K562 (cell line): ENCODE results near the gene COL7A1. TPM values are rescaled to one million over a fixed set of nuclear protein-coding genes. Genes with fewer than 3 reads are reported as not detected.

Experiments
- BMI1 ChIP-seq: fragments of 150-350 bp; IDR thresholded peaks from 2 replicates; pipeline ENCODE4 v1.6.1; 2014; ENCODE audit warnings: low read length
- CCAR2 ChIP-seq: fragments of 200-400 bp; formaldehyde crosslinking; IDR thresholded peaks from 2 replicates; pipeline ENCODE4 v1.6.1; 2017; ENCODE audit warnings: mild to moderate bottlenecking, low read depth, low read length
- HDGF ChIP-seq: fragments of 450-650 bp; IDR thresholded peaks from 2 replicates; pipeline ENCODE4 v1.6.1; 2016
- MAFK ChIP-seq: IDR thresholded peaks from 2 replicates; pipeline ENCODE4 v1.6.1; 2011; ENCODE audit warnings: low read length, improper control_type of control experiment
- MYNN ChIP-seq, 2 experiments: sonication (generic); formaldehyde crosslinking in 1 of 2; IDR thresholded peaks; 2 replicates each; pipeline versions ENCODE4 v1.5.0 to v1.6.1; 2016 to 2020; ENCODE audit warnings: antibody characterized with exemption in 1 of 2, missing genetic modification reagents in 1 of 2
- PHF21A ChIP-seq: fragments of 450-650 bp; IDR thresholded peaks from 2 replicates; pipeline ENCODE4 v1.6.1; 2017; ENCODE audit warnings: low read depth, borderline replicate concordance
- POLR2A ChIP-seq: fragments of 450-650 bp; conservative IDR thresholded peaks from 2 replicates; pipeline ENCODE4 v1.6.1; 2016
- TBP ChIP-seq: optimal IDR thresholded peaks from 2 replicates; pipeline ENCODE3; 2011; ENCODE audit warnings: low read depth, low read length, improper control_type of control experiment
- XRCC4 ChIP-seq: IDR thresholded peaks from one replicate; pipeline ENCODE4 v1.6.1; 2011; ENCODE audit not compliant: insufficient read depth, insufficient read length; ENCODE audit errors: extremely low read depth
- ZNF146 ChIP-seq: IDR thresholded peaks from one replicate; pipeline ENCODE4 v1.6.1; 2018; ENCODE audit warnings: missing compliant biosample characterization; ENCODE audit not compliant: unreplicated experiment
- ZNF3 ChIP-seq: fragments of 250-450 bp; sonication (Bioruptor Pico); IDR thresholded peaks from 2 replicates; pipeline ENCODE4 v1.5.0; 2021; ENCODE audit warnings: mild to moderate bottlenecking, moderate library complexity
- ZNF384 ChIP-seq: IDR thresholded peaks from 2 replicates; pipeline ENCODE4 v1.6.1; 2012; ENCODE audit warnings: low read depth, low read length, improper control_type of control experiment
- polyA plus RNA-seq, 8 experiments: library from polyadenylated mRNA; depleted of rRNA in 4 of 8; stranded (reverse) in 5 of 8; unstranded in 3 of 8; fragments of >200 nt; fragmentation: Nextera tagmentation in 2 of 8; fragmentation: Illumina TruSeq in 1 of 8; extraction: Ambion mirVana in 2 of 8; extraction: Trizol in 1 of 8; gene quantifications; 2 replicates each; pipeline versions ENCODE4 v1.2.1 to v1.2.3, GENCODE V29; 2011 to 2014; ENCODE audit warnings: inconsistent platforms in 1 of 8, missing spikeins in 1 of 8
- total RNA-seq, 7 experiments: library from RNA; depleted of rRNA in 6 of 7; stranded (reverse); fragments of >200 nt in 6 of 7; fragmentation: Illumina TruSeq in 2 of 7; extraction: Trizol in 2 of 7; gene quantifications; 2 replicates each; pipeline versions ENCODE4 v1.2.1 to v1.2.3, GENCODE V29; 2011 to 2021; ENCODE audit warnings: low replicate concordance in 1 of 7
- TF ChIP-seq, protein P1 (sequence below): fragments of 450-650 bp; formaldehyde crosslinking; IDR thresholded peaks from 2 replicates; pipeline ENCODE4 v1.4.0; 2022; ENCODE audit warnings: missing genetic modification characterization
- TF ChIP-seq, protein P2 (sequence below): fragments of 250-450 bp; sonication (Bioruptor Pico); IDR thresholded peaks from 2 replicates; pipeline ENCODE4 v1.5.1; 2021; ENCODE audit warnings: mild to moderate bottlenecking
- TF ChIP-seq, protein P3 (sequence below): fragments of 200-800 bp; sonication (Bioruptor generic); IDR thresholded peaks from 2 replicates; pipeline ENCODE4 v1.6.1; 2017; ENCODE audit warnings: missing genetic modification characterization, missing compliant biosample characterization
- TF ChIP-seq, protein P4 (sequence below): fragments of 450-650 bp; formaldehyde crosslinking; IDR thresholded peaks from 2 replicates; pipeline ENCODE4 v1.4.0; 2020; ENCODE audit warnings: mild to moderate bottlenecking
- TF ChIP-seq, protein P5 (sequence below): fragments of 450-650 bp; IDR thresholded peaks from 2 replicates; pipeline ENCODE4 v1.6.1; 2018; ENCODE audit not compliant: partially characterized antibody

COL7A1 gene
- total and polyA plus RNA-seq, 9 of the 15 experiments (the other 6 are each of a cell fraction or from before 2014, with no cell fraction given) = 0.09 to 0.66 (median 0.35) TPM; not detected in 3

DNA sequence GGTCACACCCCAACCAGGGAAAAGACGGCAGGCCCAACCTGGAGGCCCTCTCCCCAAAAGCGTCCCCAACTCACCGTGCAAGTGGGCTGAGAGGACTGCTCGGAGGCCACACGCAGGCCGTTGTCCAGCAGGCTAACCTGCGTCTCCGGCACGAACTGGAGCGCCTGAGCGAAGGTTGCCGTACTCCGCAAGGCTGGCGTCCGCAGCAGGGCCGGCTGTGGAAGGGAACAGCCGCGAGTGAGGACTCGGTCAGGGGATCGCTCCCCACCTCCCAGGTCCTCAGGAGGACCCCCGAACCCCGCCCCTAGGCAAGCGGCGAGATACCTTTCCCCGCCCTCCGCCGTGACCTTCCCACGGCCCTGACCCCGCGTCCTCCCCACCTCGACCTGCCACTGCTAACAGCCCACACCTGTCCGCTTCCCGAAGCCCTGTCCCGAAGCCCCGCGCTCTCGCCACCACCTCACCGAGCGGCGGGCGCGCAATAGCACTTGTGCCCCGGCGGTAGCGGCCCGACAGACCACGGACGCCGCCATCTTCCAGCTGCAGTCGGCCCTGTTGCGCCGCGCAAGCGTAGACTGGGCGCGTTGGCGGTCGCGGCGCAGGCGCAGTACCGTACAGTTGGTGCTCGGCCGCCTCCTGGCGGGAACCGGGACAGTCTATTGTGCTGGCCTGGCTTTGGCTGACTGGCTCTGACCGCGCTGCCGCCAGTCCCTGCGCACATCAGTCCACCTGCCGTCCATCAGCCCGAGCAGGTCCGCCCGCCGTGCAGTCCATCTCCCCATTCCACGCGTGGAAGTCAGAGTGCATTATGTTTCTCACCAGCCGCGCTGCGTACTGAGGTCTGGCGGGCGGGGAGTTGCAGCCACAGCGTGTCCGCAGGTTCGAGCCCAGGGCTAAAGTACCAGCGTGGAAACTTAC is 14.2 kb upstream of the COL7A1 start, which contains the start of gene UQCRC1 (continued):
- TF ChIP-seq, protein P1, sequence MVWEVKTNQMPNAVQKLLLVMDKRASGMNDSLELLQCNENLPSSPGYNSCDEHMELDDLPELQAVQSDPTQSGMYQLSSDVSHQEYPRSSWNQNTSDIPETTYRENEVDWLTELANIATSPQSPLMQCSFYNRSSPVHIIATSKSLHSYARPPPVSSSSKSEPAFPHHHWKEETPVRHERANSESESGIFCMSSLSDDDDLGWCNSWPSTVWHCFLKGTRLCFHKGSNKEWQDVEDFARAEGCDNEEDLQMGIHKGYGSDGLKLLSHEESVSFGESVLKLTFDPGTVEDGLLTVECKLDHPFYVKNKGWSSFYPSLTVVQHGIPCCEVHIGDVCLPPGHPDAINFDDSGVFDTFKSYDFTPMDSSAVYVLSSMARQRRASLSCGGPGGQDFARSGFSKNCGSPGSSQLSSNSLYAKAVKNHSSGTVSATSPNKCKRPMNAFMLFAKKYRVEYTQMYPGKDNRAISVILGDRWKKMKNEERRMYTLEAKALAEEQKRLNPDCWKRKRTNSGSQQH = 0 out of 2 replicates have a peak, but pooled peaks have one; percentile 44
- TF ChIP-seq MYNN (IDR thresholded peaks at IDR 0.05) = no peak
- no peak for TF ChIP-seq MYNN (CRISPR knock-in tag; IDR thresholded peaks at IDR 0.05)
- peak; percentile 77 for TF ChIP-seq TBP
- no peak for TF ChIP-seq HDGF
- TF ChIP-seq XRCC4 = no peak
- TF ChIP-seq MAFK = no peak
- TF ChIP-seq ZNF384 = no peak
- TF ChIP-seq POLR2A = peak; percentile 96
- TF ChIP-seq ZNF3 = no peak
- no peak for TF ChIP-seq ZNF146
- no peak for TF ChIP-seq BMI1
- TF ChIP-seq CCAR2 = no peak
- TF ChIP-seq, protein P2, sequence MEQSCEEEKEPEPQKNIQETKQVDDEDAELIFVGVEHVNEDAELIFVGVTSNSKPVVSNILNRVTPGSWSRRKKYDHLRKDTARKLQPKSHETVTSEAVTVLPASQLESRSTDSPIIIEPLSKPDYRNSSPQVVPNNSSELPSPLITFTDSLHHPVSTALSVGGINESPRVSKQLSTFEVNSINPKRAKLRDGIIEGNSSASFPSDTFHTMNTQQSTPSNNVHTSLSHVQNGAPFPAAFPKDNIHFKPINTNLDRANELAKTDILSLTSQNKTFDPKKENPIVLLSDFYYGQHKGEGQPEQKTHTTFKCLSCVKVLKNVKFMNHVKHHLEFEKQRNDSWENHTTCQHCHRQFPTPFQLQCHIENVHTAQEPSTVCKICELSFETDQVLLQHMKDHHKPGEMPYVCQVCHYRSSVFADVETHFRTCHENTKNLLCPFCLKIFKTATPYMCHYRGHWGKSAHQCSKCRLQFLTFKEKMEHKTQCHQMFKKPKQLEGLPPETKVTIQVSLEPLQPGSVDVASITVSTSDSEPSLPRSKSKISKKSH (CRISPR knock-in tag) = no peak
- TF ChIP-seq, protein P3, sequence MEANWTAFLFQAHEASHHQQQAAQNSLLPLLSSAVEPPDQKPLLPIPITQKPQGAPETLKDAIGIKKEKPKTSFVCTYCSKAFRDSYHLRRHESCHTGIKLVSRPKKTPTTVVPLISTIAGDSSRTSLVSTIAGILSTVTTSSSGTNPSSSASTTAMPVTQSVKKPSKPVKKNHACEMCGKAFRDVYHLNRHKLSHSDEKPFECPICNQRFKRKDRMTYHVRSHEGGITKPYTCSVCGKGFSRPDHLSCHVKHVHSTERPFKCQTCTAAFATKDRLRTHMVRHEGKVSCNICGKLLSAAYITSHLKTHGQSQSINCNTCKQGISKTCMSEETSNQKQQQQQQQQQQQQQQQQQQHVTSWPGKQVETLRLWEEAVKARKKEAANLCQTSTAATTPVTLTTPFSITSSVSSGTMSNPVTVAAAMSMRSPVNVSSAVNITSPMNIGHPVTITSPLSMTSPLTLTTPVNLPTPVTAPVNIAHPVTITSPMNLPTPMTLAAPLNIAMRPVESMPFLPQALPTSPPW (CRISPR knock-in tag) = no peak
- 0 out of 2 replicates have a peak, but pooled peaks have one; percentile 6 for TF ChIP-seq PHF21A
- TF ChIP-seq, protein P4, sequence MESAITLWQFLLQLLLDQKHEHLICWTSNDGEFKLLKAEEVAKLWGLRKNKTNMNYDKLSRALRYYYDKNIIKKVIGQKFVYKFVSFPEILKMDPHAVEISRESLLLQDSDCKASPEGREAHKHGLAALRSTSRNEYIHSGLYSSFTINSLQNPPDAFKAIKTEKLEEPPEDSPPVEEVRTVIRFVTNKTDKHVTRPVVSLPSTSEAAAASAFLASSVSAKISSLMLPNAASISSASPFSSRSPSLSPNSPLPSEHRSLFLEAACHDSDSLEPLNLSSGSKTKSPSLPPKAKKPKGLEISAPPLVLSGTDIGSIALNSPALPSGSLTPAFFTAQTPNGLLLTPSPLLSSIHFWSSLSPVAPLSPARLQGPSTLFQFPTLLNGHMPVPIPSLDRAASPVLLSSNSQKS = no peak
- TF ChIP-seq, protein P5, sequence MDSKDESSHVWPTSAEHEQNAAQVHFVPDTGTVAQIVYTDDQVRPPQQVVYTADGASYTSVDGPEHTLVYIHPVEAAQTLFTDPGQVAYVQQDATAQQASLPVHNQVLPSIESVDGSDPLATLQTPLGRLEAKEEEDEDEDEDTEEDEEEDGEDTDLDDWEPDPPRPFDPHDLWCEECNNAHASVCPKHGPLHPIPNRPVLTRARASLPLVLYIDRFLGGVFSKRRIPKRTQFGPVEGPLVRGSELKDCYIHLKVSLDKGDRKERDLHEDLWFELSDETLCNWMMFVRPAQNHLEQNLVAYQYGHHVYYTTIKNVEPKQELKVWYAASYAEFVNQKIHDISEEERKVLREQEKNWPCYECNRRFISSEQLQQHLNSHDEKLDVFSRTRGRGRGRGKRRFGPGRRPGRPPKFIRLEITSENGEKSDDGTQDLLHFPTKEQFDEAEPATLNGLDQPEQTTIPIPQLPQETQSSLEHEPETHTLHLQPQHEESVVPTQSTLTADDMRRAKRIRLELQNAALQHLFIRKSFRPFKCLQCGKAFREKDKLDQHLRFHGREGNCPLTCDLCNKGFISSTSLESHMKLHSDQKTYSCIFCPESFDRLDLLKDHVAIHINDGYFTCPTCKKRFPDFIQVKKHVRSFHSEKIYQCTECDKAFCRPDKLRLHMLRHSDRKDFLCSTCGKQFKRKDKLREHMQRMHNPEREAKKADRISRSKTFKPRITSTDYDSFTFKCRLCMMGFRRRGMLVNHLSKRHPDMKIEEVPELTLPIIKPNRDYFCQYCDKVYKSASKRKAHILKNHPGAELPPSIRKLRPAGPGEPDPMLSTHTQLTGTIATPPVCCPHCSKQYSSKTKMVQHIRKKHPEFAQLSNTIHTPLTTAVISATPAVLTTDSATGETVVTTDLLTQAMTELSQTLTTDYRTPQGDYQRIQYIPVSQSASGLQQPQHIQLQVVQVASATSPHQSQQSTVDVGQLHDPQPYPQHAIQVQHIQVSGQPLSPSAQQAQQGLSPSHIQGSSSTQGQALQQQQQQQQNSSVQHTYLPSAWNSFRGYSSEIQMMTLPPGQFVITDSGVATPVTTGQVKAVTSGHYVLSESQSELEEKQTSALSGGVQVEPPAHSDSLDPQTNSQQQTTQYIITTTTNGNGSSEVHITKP = peak; percentile 28
